GM06990 (cell line): ENCODE results near the gene SH3PXD2B.

Source experiments
- DNase-seq: peaks from one replicate; pipeline ENCODE4 v3.0.0-alpha.2; 2011; ENCODE audit not compliant: insufficient read length; ENCODE audit errors: extremely low read depth
- H3K27me3 ChIP-seq: replicated peaks from 2 replicates; pipeline ENCODE4 v1.6.0; 2011; ENCODE audit warnings: low read length; ENCODE audit not compliant: control insufficient read depth, insufficient read depth
- H3K36me3 ChIP-seq: 2 replicates; pipeline ENCODE4 v1.5.1; 2011; ENCODE audit warnings: low read length; ENCODE audit not compliant: control insufficient read depth, insufficient read depth
- H3K4me3 ChIP-seq: replicated peaks from 2 replicates; pipeline ENCODE4 v1.5.1; 2011; ENCODE audit warnings: low read depth, mild to moderate bottlenecking, control low read depth, low read length
- TF ChIP-seq, protein P1 (sequence below): IDR thresholded peaks from 2 replicates; pipeline ENCODE4 v1.5.1; 2011; ENCODE audit warnings: low read length, control low read depth, mild to moderate bottlenecking, inconsistent platforms; ENCODE audit not compliant: insufficient read depth, poor library complexity, severe bottlenecking

SH3PXD2B gene

DNA sequence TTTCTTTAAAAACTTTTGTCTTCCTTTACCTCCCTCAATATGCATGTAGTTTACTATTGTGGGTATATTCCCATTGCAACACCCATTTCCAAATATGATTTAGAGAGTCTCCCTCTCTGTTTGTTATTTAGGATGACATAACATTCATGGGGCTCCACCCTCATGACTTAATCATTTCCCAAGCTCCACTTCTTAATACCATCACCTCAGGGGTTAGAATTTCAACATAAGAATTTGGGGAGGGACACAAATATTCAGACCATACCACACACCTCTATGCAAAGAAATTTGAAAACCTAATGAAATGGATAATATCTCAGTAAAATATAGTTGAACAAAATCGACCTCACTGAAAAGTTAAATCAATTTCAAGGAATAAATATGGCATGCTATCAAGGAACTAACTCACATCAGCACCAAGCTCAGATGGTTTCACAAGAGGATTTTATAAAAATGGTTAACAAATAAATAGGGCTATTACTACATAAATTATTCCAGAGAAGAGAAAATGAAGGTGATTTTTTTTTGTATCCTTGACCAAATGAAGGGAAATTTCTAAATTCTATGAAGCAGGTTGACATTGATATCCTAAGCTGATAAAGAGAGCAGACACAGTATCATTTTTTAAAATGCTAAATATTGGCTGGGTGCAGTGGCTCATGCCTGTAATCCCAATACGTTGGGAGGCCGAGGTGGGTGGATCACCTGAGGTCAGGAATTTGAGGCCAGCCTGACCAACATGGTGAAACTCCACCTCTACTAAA lies 150.6 kb downstream of the SH3PXD2B start:
- TF ChIP-seq, protein P1, sequence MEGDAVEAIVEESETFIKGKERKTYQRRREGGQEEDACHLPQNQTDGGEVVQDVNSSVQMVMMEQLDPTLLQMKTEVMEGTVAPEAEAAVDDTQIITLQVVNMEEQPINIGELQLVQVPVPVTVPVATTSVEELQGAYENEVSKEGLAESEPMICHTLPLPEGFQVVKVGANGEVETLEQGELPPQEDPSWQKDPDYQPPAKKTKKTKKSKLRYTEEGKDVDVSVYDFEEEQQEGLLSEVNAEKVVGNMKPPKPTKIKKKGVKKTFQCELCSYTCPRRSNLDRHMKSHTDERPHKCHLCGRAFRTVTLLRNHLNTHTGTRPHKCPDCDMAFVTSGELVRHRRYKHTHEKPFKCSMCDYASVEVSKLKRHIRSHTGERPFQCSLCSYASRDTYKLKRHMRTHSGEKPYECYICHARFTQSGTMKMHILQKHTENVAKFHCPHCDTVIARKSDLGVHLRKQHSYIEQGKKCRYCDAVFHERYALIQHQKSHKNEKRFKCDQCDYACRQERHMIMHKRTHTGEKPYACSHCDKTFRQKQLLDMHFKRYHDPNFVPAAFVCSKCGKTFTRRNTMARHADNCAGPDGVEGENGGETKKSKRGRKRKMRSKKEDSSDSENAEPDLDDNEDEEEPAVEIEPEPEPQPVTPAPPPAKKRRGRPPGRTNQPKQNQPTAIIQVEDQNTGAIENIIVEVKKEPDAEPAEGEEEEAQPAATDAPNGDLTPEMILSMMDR, result no peak
- no peak for DNase-seq
- Histone ChIP-seq H3K36me3 (no peaks in the 10 kb centered on the region), H3K27me3 (no peaks in the 10 kb centered on the region), H3K4me3 (no peak overlapping the region)

DNA sequence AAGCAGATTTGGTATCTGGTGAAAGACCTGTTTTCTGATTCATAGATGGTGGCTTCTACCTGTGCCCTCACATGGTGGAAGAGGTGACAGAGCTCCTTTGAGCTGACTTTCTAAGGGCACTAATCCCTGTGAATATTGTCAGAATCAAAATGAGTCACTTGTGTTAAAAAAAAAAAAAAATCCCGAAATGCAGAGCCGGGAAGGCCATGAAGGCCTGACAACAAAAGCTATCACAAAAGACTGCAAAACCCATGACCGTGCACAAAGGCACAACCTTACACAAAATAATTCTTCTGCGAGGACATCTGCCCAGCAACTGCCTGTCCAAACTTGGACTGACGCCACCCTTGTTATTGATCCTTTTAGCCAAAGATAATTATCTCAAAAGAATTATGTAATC lies 151.2 kb downstream of the SH3PXD2B start:
- Histone ChIP-seq H3K27me3 (no peaks in the 10 kb centered on the region), H3K36me3 (no peaks in the 10 kb centered on the region), H3K4me3 (no peak overlapping the region)
- TF ChIP-seq, protein P1, result no peak
- DNase-seq, result no peak

DNA sequence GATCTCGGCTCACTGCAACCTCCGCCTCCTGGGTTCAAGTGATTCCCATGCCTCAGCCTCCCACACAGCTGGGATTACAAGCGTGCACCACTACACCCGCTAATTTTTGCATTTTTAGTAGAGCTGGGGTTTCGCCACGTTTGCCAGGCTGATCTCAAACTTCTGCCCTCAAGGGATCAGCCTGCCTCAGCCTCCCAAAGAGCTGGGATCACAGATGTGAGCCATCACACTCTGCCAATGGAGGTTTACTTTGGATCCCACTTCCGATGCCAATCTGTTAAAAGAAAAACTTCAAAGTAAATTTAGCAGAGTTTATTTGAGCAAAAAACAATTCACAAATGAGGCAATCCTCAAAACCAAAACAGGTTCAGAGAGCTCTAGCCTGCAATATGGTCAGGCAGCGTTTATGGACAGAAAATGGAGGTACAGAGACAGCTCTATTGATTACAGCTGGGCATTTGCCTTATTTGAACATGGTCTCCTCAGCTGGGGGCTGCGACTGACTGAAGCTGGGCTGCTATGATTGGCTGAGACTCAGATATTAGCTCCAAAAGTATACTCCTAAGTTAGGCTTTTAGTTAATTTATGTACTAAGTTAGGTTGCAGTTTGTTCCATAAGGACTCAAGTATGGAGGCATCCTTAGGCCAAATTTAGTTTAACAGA lies 152.1 kb downstream of the SH3PXD2B start:
- no peaks in the 10 kb centered on the region for H3K36me3 ChIP-seq
- H3K27me3 ChIP-seq, result no peaks in the 10 kb centered on the region
- TF ChIP-seq, protein P1, result no peak
- no peak overlapping the region for H3K4me3 ChIP-seq
- DNase-seq, result no peak

DNA sequence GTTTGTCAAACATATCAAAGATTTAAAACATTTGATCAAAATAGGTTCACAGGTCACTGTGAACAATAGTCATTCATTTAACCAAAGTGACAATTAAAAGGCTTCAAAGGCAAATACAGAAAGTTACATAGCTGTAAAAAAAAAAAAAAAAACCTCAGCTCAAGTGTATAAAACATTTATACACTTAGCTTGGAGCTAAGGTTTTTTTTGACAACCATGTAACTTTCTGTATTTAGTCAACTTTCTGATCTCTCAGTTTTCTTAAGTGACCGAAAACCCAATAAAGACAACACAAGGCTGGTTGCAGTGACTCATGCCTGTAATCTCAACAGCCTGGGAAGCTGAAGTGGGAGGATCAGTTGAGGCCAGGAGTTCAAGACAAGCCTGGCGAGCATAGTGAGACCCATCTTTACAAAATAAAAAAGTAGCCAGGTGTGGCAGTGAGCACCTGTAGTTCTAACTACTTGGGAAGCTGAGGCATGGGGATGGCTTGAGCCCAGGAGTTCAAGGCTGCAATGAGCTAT lies 154.3 kb downstream of the SH3PXD2B start:
- TF ChIP-seq, protein P1, result no peak
- DNase-seq, result no peak
- no peaks in the 10 kb centered on the region for H3K27me3 ChIP-seq

DNA sequence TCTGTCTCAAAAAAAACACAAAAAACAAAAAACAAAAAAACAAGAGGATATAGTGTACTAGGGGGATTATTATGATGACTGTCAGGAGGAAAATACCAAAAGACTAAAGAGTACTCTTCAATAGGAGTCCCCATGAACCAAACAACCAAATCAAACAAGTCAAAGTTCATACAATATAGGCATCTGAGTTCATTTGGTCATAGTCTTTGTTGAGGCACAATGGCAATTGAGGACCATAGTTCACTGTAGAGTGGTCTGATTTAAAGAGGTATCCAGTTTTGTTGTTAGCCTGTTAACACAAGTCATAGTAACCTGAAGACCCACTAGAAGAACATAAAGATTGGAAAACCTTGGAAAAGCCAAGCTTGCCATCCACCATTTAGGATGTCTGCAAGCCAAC lies 159.5 kb downstream of the SH3PXD2B start:
- no peaks in the 10 kb centered on the region for H3K36me3 ChIP-seq
- TF ChIP-seq, protein P1, result no peak
- DNase-seq, result no peak

More for the DNA sequence above, 154.3 kb downstream of the SH3PXD2B start:
- no peak overlapping the region for H3K4me3 ChIP-seq
- no peaks in the 10 kb centered on the region for H3K36me3 ChIP-seq

More for the DNA sequence above, 159.5 kb downstream of the SH3PXD2B start:
- no peak overlapping the region for H3K4me3 ChIP-seq
- no peaks in the 10 kb centered on the region for H3K27me3 ChIP-seq
